IgD-negative memory B cell (primary cell): ENCODE data around the gene MAP2K4. TPM values are rescaled to one million over a fixed set of nuclear protein-coding genes. Genes with fewer than 3 reads are reported as not detected.
"Not testable (repeated sequence)": the region's sequence is repeated elsewhere in the genome, so short reads cannot be mapped to it uniquely, and the experiment has no call there.

Experiments
- H3K27ac Mint-ChIP-seq, 3 donors: one replicate each; pipeline ENCODE4 v1.8.0; 2020 to 2022; ENCODE audit warnings: mild to moderate bottlenecking in 3 of 3, mixed read lengths in 3 of 3, moderate library complexity in 1 of 3
- H3K27me3 Mint-ChIP-seq: one replicate; pipeline ENCODE4 v1.8.0; 2021; ENCODE audit warnings: mixed read lengths
- H3K36me3 Mint-ChIP-seq: one replicate; pipeline ENCODE4 v1.8.0; 2020; ENCODE audit warnings: mild to moderate bottlenecking, mixed read lengths
- H3K4me1 Mint-ChIP-seq, 3 donors: one replicate each; pipeline ENCODE4 v1.8.0; 2020 to 2022; ENCODE audit warnings: mixed read lengths in 3 of 3, mild to moderate bottlenecking in 1 of 3
- H3K4me3 Mint-ChIP-seq, 4 donors: one replicate each; pipeline ENCODE4 v1.8.0; 2020 to 2022; ENCODE audit warnings: mild to moderate bottlenecking in 4 of 4, mixed read lengths in 4 of 4, moderate library complexity in 3 of 4
- H3K9me3 Mint-ChIP-seq, 3 donors: one replicate each; pipeline ENCODE4 v1.8.0; 2020 to 2021; ENCODE audit warnings: mixed read lengths in 3 of 3, mild to moderate bottlenecking in 1 of 3
- polyA plus RNA-seq: library from polyadenylated mRNA; unstranded; fragments of 300-500 nt; fragmentation: Illumina TruSeq; gene quantifications from one replicate; pipeline ENCODE4 v1.2.3, GENCODE V29; 2021

The MAP2K4 gene
- polyA plus RNA-seq, 1 donor from 2014 or later, result 16.2 TPM

DNA sequence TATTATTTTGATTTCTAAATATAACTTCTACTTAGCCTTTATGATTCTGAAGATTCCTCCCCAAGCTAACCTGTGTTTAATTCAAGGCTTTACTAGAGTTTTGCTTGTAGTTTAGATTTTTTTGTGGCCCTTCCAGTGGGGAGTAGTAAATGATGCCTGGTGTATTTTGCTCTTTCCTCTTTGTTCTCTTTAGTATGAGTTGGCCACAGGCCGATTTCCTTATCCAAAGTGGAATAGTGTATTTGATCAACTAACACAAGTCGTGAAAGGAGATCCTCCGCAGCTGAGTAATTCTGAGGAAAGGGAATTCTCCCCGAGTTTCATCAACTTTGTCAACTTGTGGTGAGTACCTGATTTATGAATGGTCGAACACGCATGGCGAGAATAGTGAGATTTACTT lies 108.3 kb downstream of the MAP2K4 start:
- peaks cover 36% of the 10 kb centered on the region for H3K36me3 Mint-ChIP-seq
- H3K4me3 Mint-ChIP-seq, result no peak overlapping the region
- H3K27ac Mint-ChIP-seq, result no peak overlapping the region
- no peaks in the 10 kb centered on the region for H3K27me3 Mint-ChIP-seq
- peaks cover 0 to 4% (median 2%) of the 10 kb centered on the region in 3 donors for H3K9me3 Mint-ChIP-seq
- H3K4me1 Mint-ChIP-seq, result no peaks in the 10 kb centered on the region

DNA sequence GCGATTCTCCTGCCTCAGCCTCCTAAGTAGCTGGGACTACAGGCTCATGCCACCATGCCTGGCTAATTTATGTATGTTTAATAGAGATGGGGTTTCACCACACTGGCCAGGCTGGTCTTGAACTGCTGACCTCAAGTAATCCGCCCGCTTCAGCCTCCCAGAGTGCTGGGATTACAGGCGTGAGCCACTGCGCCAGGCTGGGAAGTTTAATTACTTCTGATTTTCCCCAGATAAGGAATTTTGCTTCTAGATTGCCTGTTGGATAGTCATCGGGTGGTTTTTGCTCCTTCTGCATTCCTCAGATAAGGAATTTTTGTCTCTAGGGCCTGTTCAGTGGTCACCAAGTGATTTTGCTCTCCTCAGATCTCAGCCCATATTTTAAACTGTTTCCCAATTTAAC lies 112.5 kb downstream of the MAP2K4 start:
- Mint-ChIP-seq H3K4me1 (no peaks in the 10 kb centered on the region), H3K36me3 (peaks cover 31% of the 10 kb centered on the region), H3K27ac (no peak overlapping the region), H3K4me3 (no peak overlapping the region), H3K9me3 (peaks cover 3 to 8% (median 4%) of the 10 kb centered on the region in 3 donors), H3K27me3 (no peaks in the 10 kb centered on the region)

DNA sequence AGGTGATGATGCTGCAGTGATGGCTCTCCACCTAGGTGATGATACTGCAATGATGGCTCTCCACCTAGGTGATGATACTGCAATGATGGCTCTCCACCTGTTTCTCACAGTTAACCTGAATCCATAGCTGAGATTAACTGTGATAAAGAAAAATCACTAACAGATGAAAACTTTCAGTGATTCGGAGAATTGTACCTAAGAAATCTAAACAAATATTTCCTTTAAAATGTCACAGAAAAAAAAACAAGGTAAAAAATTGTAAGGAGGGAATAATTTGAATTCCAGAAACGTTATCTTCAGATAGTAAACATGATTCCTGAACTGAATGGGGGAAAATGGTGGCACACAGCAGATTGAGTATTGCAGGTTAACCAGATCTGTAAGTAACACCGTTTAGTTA lies 113.4 kb downstream of the MAP2K4 start:
- Mint-ChIP-seq H3K9me3 (peaks cover 3 to 8% (median 6%) of the 10 kb centered on the region in 3 donors), H3K27me3 (no peaks in the 10 kb centered on the region), H3K36me3 (peaks cover 31% of the 10 kb centered on the region), H3K27ac (no peak overlapping the region), H3K4me3 (no peak overlapping the region), H3K4me1 (no peaks in the 10 kb centered on the region)

DNA sequence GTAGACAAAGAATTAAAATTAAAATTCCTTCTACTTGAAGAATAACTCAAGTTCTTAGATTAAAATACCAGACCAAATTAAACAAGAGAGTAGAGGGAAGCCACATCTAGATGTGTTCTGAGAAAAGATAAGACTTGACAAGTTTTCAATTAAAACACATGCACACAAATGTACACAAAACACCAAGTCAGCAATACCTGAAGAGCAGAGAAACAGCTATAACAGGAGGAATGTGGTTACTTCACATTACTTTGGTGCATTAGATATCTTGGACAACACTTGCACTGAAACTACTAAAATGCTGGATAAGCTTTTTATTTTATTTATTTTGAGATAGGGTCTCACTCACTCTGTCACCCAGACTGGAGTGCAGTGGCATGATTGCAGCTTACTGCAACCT lies 113.9 kb downstream of the MAP2K4 start:
- no peaks in the 10 kb centered on the region for H3K27me3 Mint-ChIP-seq
- no peak overlapping the region for H3K4me3 Mint-ChIP-seq
- peaks cover 28% of the 10 kb centered on the region for H3K36me3 Mint-ChIP-seq
- peaks cover 3 to 8% (median 6%) of the 10 kb centered on the region in 3 donors for H3K9me3 Mint-ChIP-seq
- no peak overlapping the region for H3K27ac Mint-ChIP-seq
- H3K4me1 Mint-ChIP-seq, result no peaks in the 10 kb centered on the region

DNA sequence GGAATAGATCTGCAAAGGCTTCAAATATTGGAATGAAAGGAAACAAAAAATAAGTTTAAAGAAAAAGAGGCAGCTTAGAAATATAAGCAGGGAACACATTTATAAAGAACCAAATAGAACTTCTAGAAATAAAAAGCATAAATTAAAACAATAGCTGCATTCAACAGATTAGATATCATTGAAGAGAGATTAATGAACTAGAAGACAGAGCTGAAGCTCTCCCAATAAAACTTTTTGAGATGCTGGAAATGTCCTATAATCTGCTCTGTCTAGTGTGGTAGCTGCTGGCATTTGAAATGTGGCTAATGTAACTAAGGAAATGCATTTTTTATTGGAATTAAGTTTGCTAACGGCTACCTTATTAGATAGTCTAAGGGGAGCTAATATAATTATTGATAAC lies 115.6 kb downstream of the MAP2K4 start:
- Mint-ChIP-seq H3K27ac (no peak overlapping the region), H3K4me1 (no peaks in the 10 kb centered on the region), H3K36me3 (peaks cover 29% of the 10 kb centered on the region), H3K27me3 (no peaks in the 10 kb centered on the region), H3K4me3 (no peak overlapping the region), H3K9me3 (peaks cover 3 to 8% (median 6%) of the 10 kb centered on the region in 3 donors)

DNA sequence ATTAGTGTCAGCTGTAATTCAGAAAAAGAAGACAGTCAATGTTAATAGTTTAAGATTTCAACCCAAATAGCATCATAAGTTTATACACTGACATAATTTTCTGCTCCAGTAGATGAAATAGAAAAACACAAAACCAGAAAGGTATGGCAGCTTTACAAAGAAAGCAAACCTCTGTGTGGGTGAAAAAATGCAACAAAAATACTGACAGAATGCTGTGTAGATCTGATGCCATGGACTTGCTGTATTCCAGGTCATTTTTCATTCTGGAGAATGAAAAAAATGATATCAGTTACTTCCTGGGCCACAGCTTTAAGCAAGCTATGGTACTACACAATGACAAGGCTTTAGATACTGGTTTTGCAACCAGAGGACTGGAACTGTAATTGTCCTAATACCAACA lies 116.0 kb downstream of the MAP2K4 start:
- H3K27me3 Mint-ChIP-seq, result no peaks in the 10 kb centered on the region
- no peaks in the 10 kb centered on the region for H3K4me1 Mint-ChIP-seq
- no peak overlapping the region for H3K4me3 Mint-ChIP-seq
- peaks cover 3 to 8% (median 6%) of the 10 kb centered on the region in 3 donors for H3K9me3 Mint-ChIP-seq
- H3K36me3 Mint-ChIP-seq, result peaks cover 29% of the 10 kb centered on the region
- H3K27ac Mint-ChIP-seq, result no peak overlapping the region

DNA sequence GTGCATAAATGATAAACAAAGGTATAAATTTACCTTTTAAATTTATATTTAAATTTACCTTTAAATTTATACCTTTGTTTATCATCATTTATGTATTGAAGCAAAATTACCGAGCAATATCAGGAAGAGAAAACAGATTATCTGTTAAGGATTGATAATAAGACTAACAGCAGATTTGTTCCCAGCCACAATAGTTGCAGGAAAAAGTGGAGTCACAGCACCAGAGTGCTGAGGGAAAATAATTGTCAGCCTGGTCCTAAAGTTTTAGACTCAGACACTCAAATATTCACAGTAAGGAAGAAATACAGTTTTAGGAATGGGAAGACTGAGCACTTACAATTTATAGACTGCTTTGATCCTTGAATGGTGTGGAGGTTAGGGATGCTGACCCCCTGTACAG lies 117.2 kb downstream of the MAP2K4 start:
- Mint-ChIP-seq H3K27ac (no peak overlapping the region), H3K27me3 (no peaks in the 10 kb centered on the region), H3K36me3 (peaks cover 36% of the 10 kb centered on the region), H3K4me3 (no peak overlapping the region), H3K9me3 (peaks cover 3 to 8% (median 6%) of the 10 kb centered on the region in 3 donors), H3K4me1 (no peaks in the 10 kb centered on the region)

DNA sequence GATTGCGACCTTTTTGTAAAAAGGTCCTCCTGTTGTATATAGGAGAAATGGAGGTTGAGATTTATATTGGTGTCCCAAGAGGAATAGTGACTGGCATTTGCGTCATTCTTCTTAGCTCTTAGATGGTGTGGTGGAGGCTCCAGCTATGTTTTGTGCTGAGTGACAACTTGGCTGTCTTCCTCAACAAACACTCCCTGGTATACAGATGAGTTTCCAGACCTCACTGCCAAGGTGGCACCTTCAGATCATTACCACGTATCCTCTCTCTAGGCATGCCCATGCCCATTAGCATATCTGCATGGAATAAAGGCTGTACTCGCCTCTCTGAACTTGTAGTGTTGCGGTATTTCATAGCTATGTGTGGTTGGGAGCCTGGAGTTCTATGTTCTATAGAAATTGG lies 120.0 kb downstream of the MAP2K4 start:
- Mint-ChIP-seq H3K27me3 (no peaks in the 10 kb centered on the region), H3K9me3 (peaks cover 3 to 8% (median 5%) of the 10 kb centered on the region in 3 donors), H3K4me3 (no peak overlapping the region), H3K27ac (no peak overlapping the region), H3K4me1 (no peaks in the 10 kb centered on the region), H3K36me3 (peaks cover 35% of the 10 kb centered on the region)

DNA sequence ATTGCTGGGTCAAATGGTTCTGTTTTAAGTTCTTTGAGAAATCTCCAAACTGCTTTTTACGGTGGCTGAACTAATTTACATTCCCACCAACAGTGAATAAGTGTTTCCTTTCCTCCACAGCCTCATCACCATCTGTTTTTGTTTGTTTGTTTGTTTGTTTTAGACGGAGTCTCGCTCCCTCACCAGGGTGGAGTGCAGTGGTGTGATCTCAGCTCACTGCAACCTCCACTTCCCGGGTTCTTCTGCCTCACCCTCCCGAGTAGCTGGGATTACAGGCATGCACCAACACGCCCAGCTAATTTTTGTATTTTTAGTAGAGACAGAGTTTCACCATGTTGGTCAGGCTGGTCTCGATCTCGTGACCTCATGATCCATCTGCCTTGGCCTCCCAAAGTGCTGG lies 141.5 kb downstream of the MAP2K4 start:
- H3K36me3 Mint-ChIP-seq, H3K27me3 Mint-ChIP-seq, H3K4me1 Mint-ChIP-seq, H3K27ac Mint-ChIP-seq, H3K4me3 Mint-ChIP-seq: not testable (repeated sequence)
- peaks cover 16 to 27% (median 16%) of the 10 kb centered on the region in 3 donors for H3K9me3 Mint-ChIP-seq

DNA sequence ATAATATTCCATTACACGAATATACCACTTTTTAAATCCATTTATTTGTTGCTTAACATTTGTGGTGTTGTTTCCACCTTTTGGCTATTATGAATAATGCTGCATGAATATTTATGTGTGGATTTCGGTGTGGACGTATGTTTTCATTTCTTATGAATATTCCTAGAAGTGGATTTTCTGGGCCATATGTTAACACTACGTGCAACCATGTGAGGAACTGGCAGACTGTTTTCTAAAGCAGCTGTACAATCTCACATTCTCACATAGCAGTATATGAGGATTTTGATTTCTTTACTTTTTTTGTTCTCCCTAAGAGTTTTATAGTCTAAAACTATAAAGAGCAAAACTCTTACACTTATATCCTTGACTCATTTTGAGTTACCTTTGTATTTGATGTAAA lies 143.4 kb downstream of the MAP2K4 start:
- H3K4me3 Mint-ChIP-seq, result no peak overlapping the region
- no peaks in the 10 kb centered on the region for H3K4me1 Mint-ChIP-seq
- H3K9me3 Mint-ChIP-seq, result peaks cover 12 to 19% (median 13%) of the 10 kb centered on the region in 3 donors
- no peaks in the 10 kb centered on the region for H3K27me3 Mint-ChIP-seq
- no peak overlapping the region for H3K27ac Mint-ChIP-seq
- H3K36me3 Mint-ChIP-seq, result peaks cover 1% of the 10 kb centered on the region

DNA sequence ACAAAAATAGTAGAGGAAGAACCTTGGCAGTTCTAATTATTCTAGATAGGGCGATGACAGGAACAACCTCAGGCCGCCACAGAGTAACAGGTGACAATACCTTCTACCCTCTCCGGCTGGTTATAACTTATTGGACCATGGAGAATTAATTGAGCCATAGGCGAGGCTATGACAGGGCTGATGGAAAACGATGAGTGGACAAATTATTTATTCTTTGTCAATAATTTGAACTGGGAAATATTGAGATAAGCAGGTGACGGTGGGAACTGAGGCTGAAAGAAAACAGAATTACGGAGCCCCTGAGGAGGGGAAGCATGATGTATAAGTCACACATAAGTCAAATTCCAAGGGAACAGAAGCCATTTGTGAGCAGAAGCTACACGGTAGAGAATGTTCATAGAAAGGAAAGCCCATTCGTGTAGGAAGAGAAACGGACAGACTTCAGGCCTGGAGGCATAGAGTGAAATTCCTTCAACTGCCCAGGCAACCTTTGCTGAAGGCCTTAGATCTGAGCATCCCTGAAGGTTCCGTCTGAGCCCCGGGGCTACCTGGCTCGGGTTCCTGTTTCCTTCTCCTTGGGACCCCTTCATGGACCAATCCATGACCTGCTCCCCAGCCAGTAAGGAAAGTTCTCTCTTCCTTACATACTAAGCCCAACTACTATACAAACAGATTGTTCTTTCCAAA lies 158.1 kb downstream of the MAP2K4 start:
- Mint-ChIP-seq H3K4me3 (no peak overlapping the region), H3K4me1 (peaks cover 0 to 2% (median 0%) of the 10 kb centered on the region in 3 donors), H3K27me3 (no peaks in the 10 kb centered on the region), H3K36me3 (no peaks in the 10 kb centered on the region), H3K9me3 (peaks cover 0 to 5% (median 4%) of the 10 kb centered on the region in 3 donors), H3K27ac (no peak overlapping the region)

DNA sequence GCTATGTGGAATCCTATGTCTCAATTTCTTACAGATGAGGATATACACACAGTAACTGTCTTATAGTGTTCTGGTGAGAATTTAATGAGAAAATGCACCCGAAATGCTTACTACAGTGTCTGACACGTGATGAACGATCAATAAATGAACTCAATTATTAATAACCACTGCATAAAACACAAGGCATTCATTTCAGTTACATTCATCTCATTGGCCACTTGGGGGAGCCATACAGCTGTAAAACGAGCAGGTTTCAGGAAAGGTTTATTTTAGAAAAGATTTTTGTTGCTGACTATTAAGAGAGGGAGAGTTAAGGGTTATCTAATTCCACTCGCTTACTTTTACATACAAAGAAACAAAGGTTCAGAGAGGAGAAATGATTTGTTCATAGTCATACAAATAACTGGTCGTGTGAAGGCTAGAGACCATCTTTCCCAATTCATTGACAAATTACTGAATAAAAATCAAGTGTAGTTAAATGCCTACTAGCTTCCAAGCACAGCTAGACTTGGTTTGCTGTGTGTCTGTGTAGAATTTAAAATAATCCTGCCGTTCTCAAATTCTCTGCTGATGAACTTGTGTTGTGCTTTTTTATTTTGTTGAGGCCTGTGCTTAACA lies 160.1 kb downstream of the MAP2K4 start:
- H3K4me1 Mint-ChIP-seq, result no peaks in the 10 kb centered on the region
- no peak overlapping the region for H3K4me3 Mint-ChIP-seq
- H3K36me3 Mint-ChIP-seq, result no peaks in the 10 kb centered on the region
- H3K27ac Mint-ChIP-seq, result no peak overlapping the region
- no peaks in the 10 kb centered on the region for H3K27me3 Mint-ChIP-seq
- H3K9me3 Mint-ChIP-seq, result peaks cover 0 to under 1% (median 0%) of the 10 kb centered on the region in 3 donors

DNA sequence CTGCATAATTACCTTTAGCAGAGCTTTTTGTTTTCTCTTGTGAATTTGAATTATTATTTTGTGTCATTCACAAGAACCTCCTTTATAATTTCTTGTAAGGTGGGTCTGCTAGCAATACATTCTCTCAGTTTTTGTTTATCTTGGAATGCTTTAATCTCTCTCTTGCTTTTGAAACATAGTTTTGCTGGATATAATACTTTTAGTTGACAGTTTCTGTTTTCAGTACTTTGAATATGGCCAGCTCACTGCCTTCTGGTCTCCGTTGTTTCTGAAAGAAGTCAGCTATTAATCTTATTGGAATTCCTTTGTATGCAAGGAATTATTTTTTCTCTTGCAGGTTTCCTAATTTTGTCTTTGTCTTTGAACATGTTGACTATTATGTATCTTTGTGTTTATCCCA lies 167.0 kb downstream of the MAP2K4 start:
- Mint-ChIP-seq H3K4me1 (no peaks in the 10 kb centered on the region), H3K36me3 (no peaks in the 10 kb centered on the region), H3K9me3 (peaks cover 9 to 21% (median 9%) of the 10 kb centered on the region in 3 donors), H3K27me3 (no peaks in the 10 kb centered on the region), H3K4me3 (no peak overlapping the region), H3K27ac (no peak overlapping the region)

DNA sequence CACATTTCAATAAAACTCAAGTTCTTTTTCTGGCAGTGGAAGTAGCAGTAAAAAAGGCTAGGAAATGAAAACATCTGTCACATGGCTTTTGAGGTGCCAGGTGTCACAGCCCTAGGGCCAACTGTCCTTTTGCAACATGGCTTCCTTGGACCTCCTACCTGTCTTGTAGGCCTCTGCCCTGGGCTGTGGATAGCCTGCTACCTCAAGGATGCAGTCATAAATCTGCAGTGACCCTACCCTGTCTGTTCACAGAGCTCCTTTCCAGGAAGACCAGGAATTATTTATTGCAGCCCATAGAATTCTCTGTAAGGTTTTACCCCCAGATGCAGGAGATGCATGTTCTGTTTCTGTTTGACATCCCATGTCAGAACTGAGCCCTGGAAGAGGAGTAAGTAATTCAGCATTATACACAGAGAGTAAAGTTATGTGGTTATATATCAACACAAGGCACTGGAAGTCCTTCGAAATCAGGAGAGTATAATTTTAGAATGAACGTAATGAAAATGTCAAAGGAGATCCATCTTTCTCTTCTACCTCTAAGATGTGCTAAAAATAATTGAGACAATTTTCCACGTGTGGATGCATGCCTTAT lies 172.6 kb downstream of the MAP2K4 start:
- H3K27me3 Mint-ChIP-seq, result no peaks in the 10 kb centered on the region
- no peaks in the 10 kb centered on the region for H3K36me3 Mint-ChIP-seq
- H3K4me1 Mint-ChIP-seq, result peaks cover 0 to 2% (median 0%) of the 10 kb centered on the region in 3 donors
- H3K4me3 Mint-ChIP-seq, result no peak overlapping the region
- peaks cover 3 to 11% (median 6%) of the 10 kb centered on the region in 3 donors for H3K9me3 Mint-ChIP-seq
- no peak overlapping the region for H3K27ac Mint-ChIP-seq
